ENCODE data around the gene COL1A2. TPM values are rescaled to one million over a fixed set of nuclear protein-coding genes. Genes with fewer than 3 reads are reported as not detected.

COL1A2 gene
- total RNA-seq, 1 experiment from 2014 or later = 144 TPM

- CTCF ChIA-PET = no interaction called here
- Histone ChIP-seq H3K4me1 (ENCODE audit: insufficient read depth, low read length, poor library complexity, severe bottlenecking) (no peaks in the 10 kb centered on the region), H3K36me3 (ENCODE audit: insufficient read depth, low read length, poor library complexity, severe bottlenecking) (peaks cover 25% of the 10 kb centered on the region), H3K27me3 (replicated peaks; ENCODE audit: insufficient read depth, low read depth, low read length, poor library complexity) (no peaks in the 10 kb centered on the region), H3K4me3 (ENCODE audit: low read depth, low read length, poor library complexity, severe bottlenecking) (no peak overlapping the region), H3K9me3 (ENCODE audit: low read depth, low read length, poor library complexity, severe bottlenecking) (no peaks in the 10 kb centered on the region), H3K27ac (ENCODE audit: low read depth, low read length, poor library complexity, severe bottlenecking) (no peak overlapping the region)
- intact Hi-C loops (cut with micrococcal nuclease; ENCODE audit: unreplicated experiment) = no loop called here
- BruUV-seq (replicated peaks) = no TSS peak
- DNase-seq (ENCODE audit: low spot score) = no peak
- POLR2A ChIA-PET (ENCODE audit: low non-redundant PET) = no interaction called here
- TF ChIP-seq EZH2 (IDR thresholded peaks at IDR 0.05; ENCODE audit: borderline replicate concordance, low read depth, low read length, poor library complexity, severe bottlenecking) (no peak), CTCF (conservative IDR thresholded peaks at IDR 0.05; ENCODE audit: low read depth, low read length) (no peak)
Measured at GRCh38 chr7:94432817-94433216, 38.1 kb downstream of the COL1A2 start.

GRCh38 chr7:94433224-94433623 is 38.5 kb downstream of the COL1A2 start:
- Histone ChIP-seq H3K4me1 (ENCODE audit: insufficient read depth, low read length, poor library complexity, severe bottlenecking) (no peaks in the 10 kb centered on the region), H3K36me3 (ENCODE audit: insufficient read depth, low read length, poor library complexity, severe bottlenecking) (peaks cover 22% of the 10 kb centered on the region), H3K9me3 (ENCODE audit: low read depth, low read length, poor library complexity, severe bottlenecking) (no peaks in the 10 kb centered on the region), H3K27ac (ENCODE audit: low read depth, low read length, poor library complexity, severe bottlenecking) (no peak overlapping the region), H3K27me3 (replicated peaks; ENCODE audit: insufficient read depth, low read depth, low read length, poor library complexity) (no peaks in the 10 kb centered on the region), H3K4me3 (ENCODE audit: low read depth, low read length, poor library complexity, severe bottlenecking) (no peak overlapping the region)
- no peak for DNase-seq (ENCODE audit: low spot score)
- CTCF ChIA-PET = no interaction called here
- POLR2A ChIA-PET (ENCODE audit: low non-redundant PET) = no interaction called here
- intact Hi-C loops (cut with micrococcal nuclease; ENCODE audit: unreplicated experiment) = no loop called here
- BruUV-seq (replicated peaks) = no TSS peak
- no peak for TF ChIP-seq EZH2 (IDR thresholded peaks at IDR 0.05; ENCODE audit: borderline replicate concordance, low read depth, low read length, poor library complexity, severe bottlenecking)
- TF ChIP-seq CTCF (conservative IDR thresholded peaks at IDR 0.05; ENCODE audit: low read depth, low read length) = no peak

- Histone ChIP-seq H3K4me3 (ENCODE audit: low read depth, low read length, poor library complexity, severe bottlenecking) (no peak overlapping the region), H3K4me1 (ENCODE audit: insufficient read depth, low read length, poor library complexity, severe bottlenecking) (no peaks in the 10 kb centered on the region), H3K27ac (ENCODE audit: low read depth, low read length, poor library complexity, severe bottlenecking) (no peak overlapping the region), H3K27me3 (replicated peaks; ENCODE audit: insufficient read depth, low read depth, low read length, poor library complexity) (no peaks in the 10 kb centered on the region), H3K36me3 (ENCODE audit: insufficient read depth, low read length, poor library complexity, severe bottlenecking) (peaks cover 14% of the 10 kb centered on the region), H3K9me3 (ENCODE audit: low read depth, low read length, poor library complexity, severe bottlenecking) (no peaks in the 10 kb centered on the region)
- no TSS peak for BruUV-seq (replicated peaks)
- DNase-seq (ENCODE audit: low spot score) = no peak
- POLR2A ChIA-PET (ENCODE audit: low non-redundant PET) = interaction anchor here (0.6 kb wide), 1 partner anchor 70 kb away, joined by 3 read pairs; no protein-coding TSS in a partner anchor
- TF ChIP-seq EZH2 (IDR thresholded peaks at IDR 0.05; ENCODE audit: borderline replicate concordance, low read depth, low read length, poor library complexity, severe bottlenecking) = no peak
- TF ChIP-seq CTCF (conservative IDR thresholded peaks at IDR 0.05; ENCODE audit: low read depth, low read length) = no peak
- intact Hi-C loops (cut with micrococcal nuclease; ENCODE audit: unreplicated experiment) = no loop called here
- CTCF ChIA-PET = no interaction called here
Measured at GRCh38 chr7:94434042-94434441, 39.3 kb downstream of the COL1A2 start.
